IMR-90 (cell line): ENCODE data around the gene SUGCT. TPM values are rescaled to one million over a fixed set of nuclear protein-coding genes. Genes with fewer than 3 reads are reported as not detected.

Experiments used
- ATAC-seq: fragments of 200-7000 bp; cut with Tn5 transposase; 2 replicates; pipeline ENCODE4 v1.9.1; 2020; ENCODE audit warnings: low read depth, mild to moderate bottlenecking, moderate library complexity
- BruUV-seq: library from RNA; stranded (reverse); fragments of 400-500 nt; replicated peaks from 2 replicates; lab custom pipeline; 2021; lab: Mats Ljungman, UMichigan
- CTCF ChIA-PET: fragments of 300-600 bp; formaldehyde crosslinking; extraction: SDS; loops from one replicate; lab custom pipeline; 2021; ENCODE audit warnings: antibody characterized with exemption; lab: Yijun Ruan, JAX
- POLR2A ChIA-PET: fragments of 300-600 bp; sonication (Branson Sonifier 250); formaldehyde crosslinking; loops from one replicate; lab custom pipeline; 2022; ENCODE audit warnings: antibody characterized with exemption; ENCODE audit not compliant: unreplicated experiment; lab: Charles Lee
- DNase-seq: peaks from one replicate; pipeline ENCODE4 v3.0.0; 2013
- H2AFZ ChIP-seq: replicated peaks from 2 replicates; pipeline ENCODE3; 2013; ENCODE audit warnings: low read length, mild to moderate bottlenecking; ENCODE audit not compliant: poor library complexity
- H2AK5ac ChIP-seq: 2 replicates; pipeline ENCODE4 v1.6.1; 2013; ENCODE audit warnings: low read depth, low read length, inconsistent platforms
- H2AK9ac ChIP-seq: replicated peaks from 2 replicates; pipeline ENCODE3; 2013; ENCODE audit warnings: mild to moderate bottlenecking, low read depth, low read length, moderate library complexity; ENCODE audit not compliant: poor library complexity
- H2BK120ac ChIP-seq: 2 replicates; pipeline ENCODE4 v1.6.1; 2013; ENCODE audit warnings: low read depth, low read length, inconsistent platforms
- H2BK15ac ChIP-seq: 3 replicates; pipeline ENCODE4 v1.6.1; 2013; ENCODE audit warnings: low read depth, low read length, inconsistent platforms
- H2BK20ac ChIP-seq: 2 replicates; pipeline ENCODE4 v1.6.1; 2013; ENCODE audit warnings: low read depth, mild to moderate bottlenecking, inconsistent platforms, low read length, moderate library complexity
- H2BK5ac ChIP-seq: 2 replicates; pipeline ENCODE4 v1.6.1; 2013; ENCODE audit warnings: mild to moderate bottlenecking, low read depth, low read length, inconsistent platforms; ENCODE audit not compliant: poor library complexity, severe bottlenecking
- H3K14ac ChIP-seq: replicated peaks from 2 replicates; pipeline ENCODE4 v1.6.1; 2013; ENCODE audit warnings: low read depth, low read length, inconsistent platforms
- H3K18ac ChIP-seq: 2 replicates; pipeline ENCODE4 v1.6.1; 2013; ENCODE audit warnings: low read depth, low read length, control low read depth
- H3K23ac ChIP-seq: 2 replicates; pipeline ENCODE4 v1.6.1; 2013; ENCODE audit warnings: low read depth, low read length, inconsistent platforms
- H3K27ac ChIP-seq: 2 replicates; pipeline ENCODE4 v1.5.1; 2013; ENCODE audit warnings: mild to moderate bottlenecking, control low read depth, low read length; ENCODE audit not compliant: insufficient read depth
- H3K27me3 ChIP-seq: 2 replicates; pipeline ENCODE4 v1.6.1; 2013; ENCODE audit warnings: low read length; ENCODE audit not compliant: control insufficient read depth, insufficient read depth
- H3K36me3 ChIP-seq: 2 replicates; pipeline ENCODE4 v1.6.1; 2013; ENCODE audit warnings: low read length, mixed read lengths; ENCODE audit not compliant: control insufficient read depth, insufficient read depth
- H3K4ac ChIP-seq: 2 replicates; pipeline ENCODE4 v1.6.1; 2013; ENCODE audit warnings: low read depth, low read length, inconsistent platforms
- H3K4me1 ChIP-seq: 2 replicates; pipeline ENCODE4 v1.6.1; 2013; ENCODE audit warnings: low read length, mixed read lengths; ENCODE audit not compliant: control insufficient read depth, insufficient read depth
- H3K4me2 ChIP-seq: 2 replicates; pipeline ENCODE4 v1.6.1; 2013; ENCODE audit warnings: low read depth, mild to moderate bottlenecking, control low read depth, low read length, moderate library complexity
- H3K4me3 ChIP-seq: 2 replicates; pipeline ENCODE4 v1.5.1; 2013; ENCODE audit warnings: low read depth, mild to moderate bottlenecking, control low read depth, low read length, moderate library complexity; ENCODE audit not compliant: insufficient read depth
- H3K56ac ChIP-seq: 2 replicates; pipeline ENCODE4 v1.6.1; 2013; ENCODE audit warnings: low read length, inconsistent platforms; ENCODE audit not compliant: insufficient read depth; ENCODE audit errors: extremely low read depth
- H3K79me1 ChIP-seq, 2 experiments: 2 replicates each; pipeline ENCODE4 v1.6.1; 2013; ENCODE audit warnings: low read length in 2 of 2, inconsistent platforms in 1 of 2, low read depth in 1 of 2
- H3K9ac ChIP-seq: 2 replicates; pipeline ENCODE4 v1.6.1; 2013; ENCODE audit warnings: low read depth, low read length, control low read depth
- H3K9me1 ChIP-seq: 2 replicates; pipeline ENCODE4 v1.6.1; 2013; ENCODE audit warnings: low read length, inconsistent platforms; ENCODE audit not compliant: insufficient read depth
- H3K9me3 ChIP-seq: 2 replicates; pipeline ENCODE4 v1.6.1; 2013; ENCODE audit warnings: low read length; ENCODE audit not compliant: control insufficient read depth, insufficient read depth
- H4K20me1 ChIP-seq: 2 replicates; pipeline ENCODE4 v1.6.1; 2013; ENCODE audit warnings: low read length, inconsistent platforms; ENCODE audit not compliant: insufficient read depth
- H4K5ac ChIP-seq: 2 replicates; pipeline ENCODE4 v1.6.1; 2013; ENCODE audit warnings: mild to moderate bottlenecking, low read depth, low read length, control low read depth
- H4K8ac ChIP-seq, 2 experiments: 2 replicates each; pipeline ENCODE4 v1.6.1; 2013; ENCODE audit warnings: low read depth in 2 of 2, low read length in 2 of 2, control low read depth in 1 of 2, inconsistent platforms in 1 of 2
- H4K91ac ChIP-seq: 2 replicates; pipeline ENCODE4 v1.6.1; 2013; ENCODE audit warnings: low read depth, low read length, inconsistent platforms; ENCODE audit not compliant: insufficient read depth
- CEBPB ChIP-seq: IDR thresholded peaks from 2 replicates; pipeline ENCODE4 v1.6.1; 2012; ENCODE audit warnings: low read depth, low read length, improper control_type of control experiment
- MAFK ChIP-seq: IDR thresholded peaks from 2 replicates; pipeline ENCODE4 v1.6.1; 2012; ENCODE audit warnings: low read depth, low read length, improper control_type of control experiment
- WGBS, 2 experiments: methylation state at CpG; one replicate each; pipeline versions ENCODE4 v1.1.5 to v1.1.7; 2013; ENCODE audit warnings: missing lambda C conversion rate in 2 of 2; ENCODE audit not compliant: insufficient read length in 1 of 2; ENCODE audit errors: extremely low coverage in 2 of 2; 5-methylcytosine and 5-hydroxymethylcytosine counted together
- dilution Hi-C: fragments of 300-500 bp; cut with HindIII; formaldehyde crosslinking; loops from one replicate; pipeline ENCODE4 v1.14.3; 2018; ENCODE audit warnings: low sequenced_read_pairs; ENCODE audit not compliant: unreplicated experiment
- in situ Hi-C: fragments of 300-500 bp; cut with MboI; formaldehyde crosslinking; loops from 3 replicates; pipeline ENCODE4 v1.14.3; 2019; ENCODE audit warnings: low sequenced_read_pairs, inconsistent platforms, mixed read lengths
- intact Hi-C: fragments of 100-400 bp; cut with micrococcal nuclease; formaldehyde crosslinking; loops from 2 replicates; pipeline ENCODE4 v1.10.0; 2022
- polyA plus RNA-seq, 3 experiments: library from polyadenylated mRNA; depleted of rRNA; stranded (reverse); fragments of >200 nt; gene quantifications; 2 replicates each; pipeline ENCODE4 v1.2.3, GENCODE V29; 2012; ENCODE audit warnings: low replicate concordance in 1 of 3
- total RNA-seq: library from RNA; depleted of rRNA; stranded (reverse); fragments of >200 nt; gene quantifications from 2 replicates; pipeline ENCODE4 v1.2.3, GENCODE V29; 2012

Gene SUGCT
- total and polyA plus RNA-seq, 2 of the 4 experiments (the other 2 are of a cell fraction): 5.9 to 8.3 TPM

GRCh38 chr7:40394400-40394799, 259.6 kb downstream of the SUGCT start:
- Histone ChIP-seq H3K9me3 (no peaks in the 10 kb centered on the region), H4K91ac (no peak overlapping the region), H2BK20ac (no peak overlapping the region), H3K79me1 (no peaks in the 10 kb centered on the region), H4K20me1 (no peaks in the 10 kb centered on the region), H3K4me2 (no peak overlapping the region), H3K23ac (no peak overlapping the region), H3K9me1 (no peaks in the 10 kb centered on the region), H2BK120ac (no peak overlapping the region), H3K56ac (no peak overlapping the region), H4K8ac (no peak overlapping the region), H3K14ac (no peak overlapping the region), H3K9ac (no peak overlapping the region), H2BK5ac (no peak overlapping the region), H3K27ac (no peak overlapping the region), H2AK9ac (no peak overlapping the region), H3K4me3 (no peak overlapping the region), H2BK15ac (no peak overlapping the region), H3K4ac (no peak overlapping the region), H2AFZ (no peak overlapping the region), H3K36me3 (no peaks in the 10 kb centered on the region), H3K4me1 (peaks cover 2% of the 10 kb centered on the region; the same call in 1 of the 2 replicates), H4K5ac (no peak overlapping the region), H2AK5ac (no peak overlapping the region), H3K27me3 (no peaks in the 10 kb centered on the region), H3K18ac (no peak overlapping the region)
- TF ChIP-seq MAFK (no peak), CEBPB (peak; percentile 73)
- in situ Hi-C loops: no loop called here
- intact Hi-C loops: no loop called here
- 80% methylated on average over 1 of the region's 1 CpG; no CpG with 5 or more reads in 1 of the 2 experiments for WGBS, 2 experiments
- DNase-seq: no peak
- ChIA-PET POLR2A (no interaction called here), CTCF (no interaction called here)
- BruUV-seq: no TSS peak
- no peak for ATAC-seq
- dilution Hi-C loops: no loop called here
